Gastroesophageal sphincter (tissue), 4 donors: ENCODE measurements around the gene PCDHGA9. TPM values are rescaled to one million over a fixed set of nuclear protein-coding genes. Genes with fewer than 3 reads are reported as not detected.
"Not testable (repeated sequence)": the region's sequence is repeated elsewhere in the genome, so short reads cannot be mapped to it uniquely, and the experiment has no call there.

ENCODE experiments used
- ATAC-seq: fragments of 150-250 bp; one replicate; pipeline ENCODE4 v1.9.1; 2016; ENCODE audit warnings: mild to moderate bottlenecking, moderate library complexity
- H3K27ac ChIP-seq, 4 donors: fragments of 200-600 bp; sonication (generic) in 3 of 4; 1 replicate in 3 of 4; 2 replicates in 1 of 4; pipeline ENCODE4 v1.5.1; 2016 to 2019
- H3K27me3 ChIP-seq: fragments of 200-600 bp; sonication (generic); one replicate; pipeline ENCODE4 v1.5.1; 2019
- H3K36me3 ChIP-seq, 2 donors: fragments of 200-600 bp; sonication (generic); one replicate each; pipeline ENCODE4 v1.5.1; 2019; ENCODE audit warnings: control low read depth in 1 of 2
- H3K4me1 ChIP-seq, 3 donors: fragments of 200-600 bp; sonication (generic); 1 replicate in 2 of 3; 2 replicates in 1 of 3; pipeline ENCODE4 v1.5.1; 2016 to 2019; ENCODE audit warnings: control low read depth in 2 of 3
- H3K4me3 ChIP-seq, 2 donors: fragments of 200-600 bp; sonication (generic); one replicate each; pipeline ENCODE4 v1.5.1; 2019; ENCODE audit warnings: mild to moderate bottlenecking in 1 of 2, moderate library complexity in 1 of 2
- H3K9me3 ChIP-seq, 3 donors: fragments of 200-600 bp; sonication (generic); one replicate each; pipeline ENCODE4 v1.5.1; 2017 to 2019; ENCODE audit warnings: control low read depth in 2 of 3
- EP300 ChIP-seq: sonication (generic); formaldehyde crosslinking; IDR thresholded peaks from one replicate; pipeline ENCODE4 v1.6.1; 2017; ENCODE audit warnings: antibody characterized with exemption, mild to moderate bottlenecking
- POLR2A ChIP-seq, 2 donors: fragments of 450-650 bp; IDR thresholded peaks; one replicate each; pipeline ENCODE4 v1.6.1; 2017; ENCODE audit warnings: antibody characterized with exemption in 2 of 2, mild to moderate bottlenecking in 2 of 2, moderate library complexity in 1 of 2
- POLR2AphosphoS5 ChIP-seq: sonication (generic); formaldehyde crosslinking; IDR thresholded peaks from one replicate; pipeline ENCODE4 v1.6.1; 2017; ENCODE audit warnings: antibody characterized with exemption
- WGBS, 2 donors: methylation state at CpG; one replicate each; pipeline ENCODE4 v1.1.5; 2018; ENCODE audit warnings: low coverage in 1 of 2; 5-methylcytosine and 5-hydroxymethylcytosine counted together
- total RNA-seq, 4 donors: library from RNA; depleted of rRNA; stranded (reverse); fragments of >200 nt; gene quantifications; one replicate each; pipeline ENCODE4 v1.1.0, GENCODE V29; 2016
- TF ChIP-seq, protein P1 (sequence below), 4 experiments: fragments of 200-600 bp in 2 of 4; fragments of 450-650 bp in 2 of 4; sonication (generic) in 1 of 4; IDR thresholded peaks; one replicate each; pipeline ENCODE4 v1.5.1; 2017 to 2019; ENCODE audit warnings: antibody characterized with exemption in 4 of 4, mild to moderate bottlenecking in 2 of 4, moderate library complexity in 2 of 4

Gene PCDHGA9
- total RNA-seq, 4 donors from 2014 or later: 3.3 to 8.6 (median 5.9) TPM

DNA sequence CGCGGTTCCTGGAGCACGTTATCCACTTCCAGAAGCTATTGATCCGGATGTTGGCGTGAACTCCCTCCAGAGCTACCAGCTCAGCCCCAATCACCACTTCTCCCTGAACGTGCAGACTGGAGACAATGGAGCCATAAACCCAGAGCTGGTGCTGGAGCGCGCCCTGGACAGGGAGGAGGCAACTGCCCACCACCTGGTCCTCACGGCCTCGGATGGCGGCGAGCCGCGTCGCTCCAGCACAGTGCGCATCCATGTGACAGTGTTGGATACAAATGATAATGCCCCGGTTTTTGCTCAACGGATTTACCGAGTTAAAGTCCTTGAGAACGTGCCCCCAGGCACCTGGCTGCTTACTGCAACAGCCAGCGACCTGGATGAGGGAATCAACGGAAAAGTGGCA lies 809 bp downstream of the PCDHGA9 start:
- no peak for ATAC-seq
- no peak for TF ChIP-seq EP300
- no peak for TF ChIP-seq POLR2A (IDR thresholded peaks at IDR 0.05)
- no peak for TF ChIP-seq POLR2AphosphoS5
- TF ChIP-seq, protein P1, sequence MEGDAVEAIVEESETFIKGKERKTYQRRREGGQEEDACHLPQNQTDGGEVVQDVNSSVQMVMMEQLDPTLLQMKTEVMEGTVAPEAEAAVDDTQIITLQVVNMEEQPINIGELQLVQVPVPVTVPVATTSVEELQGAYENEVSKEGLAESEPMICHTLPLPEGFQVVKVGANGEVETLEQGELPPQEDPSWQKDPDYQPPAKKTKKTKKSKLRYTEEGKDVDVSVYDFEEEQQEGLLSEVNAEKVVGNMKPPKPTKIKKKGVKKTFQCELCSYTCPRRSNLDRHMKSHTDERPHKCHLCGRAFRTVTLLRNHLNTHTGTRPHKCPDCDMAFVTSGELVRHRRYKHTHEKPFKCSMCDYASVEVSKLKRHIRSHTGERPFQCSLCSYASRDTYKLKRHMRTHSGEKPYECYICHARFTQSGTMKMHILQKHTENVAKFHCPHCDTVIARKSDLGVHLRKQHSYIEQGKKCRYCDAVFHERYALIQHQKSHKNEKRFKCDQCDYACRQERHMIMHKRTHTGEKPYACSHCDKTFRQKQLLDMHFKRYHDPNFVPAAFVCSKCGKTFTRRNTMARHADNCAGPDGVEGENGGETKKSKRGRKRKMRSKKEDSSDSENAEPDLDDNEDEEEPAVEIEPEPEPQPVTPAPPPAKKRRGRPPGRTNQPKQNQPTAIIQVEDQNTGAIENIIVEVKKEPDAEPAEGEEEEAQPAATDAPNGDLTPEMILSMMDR (IDR thresholded peaks at IDR 0.05): no peak
- Histone ChIP-seq H3K27me3 (peaks cover 8% of the 10 kb centered on the region), H3K9me3 (peaks cover 3 to 98% (median 15%) of the 10 kb centered on the region in 3 donors), H3K4me3 (peak overlapping the region in 1 of 2 donors; percentile 34), H3K36me3 (peaks cover 0 to 22% of the 10 kb centered on the region in 2 donors), H3K27ac (no peak overlapping the region), H3K4me1 (peaks cover 0 to 4% (median 0%) of the 10 kb centered on the region in 3 donors)
- WGBS, 2 donors: 21 to 25% methylated on average over 5 to 22 of the region's 22 CpGs

DNA sequence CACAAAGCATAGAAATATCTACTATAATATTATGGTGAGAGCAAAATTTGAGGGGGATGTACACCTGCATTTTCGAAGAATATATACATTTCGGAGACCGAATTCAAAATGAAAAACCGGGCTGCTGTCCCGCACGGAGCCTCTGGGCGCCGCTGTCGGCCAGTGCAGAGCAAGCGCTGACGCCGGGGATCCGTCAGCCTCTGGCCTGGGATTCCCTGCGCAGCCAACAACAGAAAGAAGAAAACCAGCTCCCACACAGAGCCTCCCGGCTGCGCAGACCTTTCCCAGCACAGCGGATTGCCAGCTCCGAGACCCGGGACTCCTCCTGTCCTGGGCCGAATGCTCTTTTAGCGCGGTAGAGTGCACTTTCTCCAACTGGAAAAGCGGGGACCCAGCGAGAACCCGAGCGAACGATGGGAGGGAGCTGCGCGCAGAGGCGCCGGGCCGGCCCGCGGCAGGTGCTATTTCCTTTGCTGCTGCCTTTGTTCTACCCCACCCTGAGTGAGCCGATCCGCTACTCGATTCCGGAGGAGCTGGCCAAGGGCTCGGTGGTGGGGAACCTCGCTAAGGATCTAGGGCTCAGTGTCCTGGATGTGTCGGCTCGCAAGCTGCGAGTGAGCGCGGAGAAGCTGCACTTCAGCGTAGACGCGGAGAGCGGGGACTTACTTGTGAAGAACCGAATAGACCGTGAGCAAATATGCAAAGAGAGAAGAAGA lies 5.4 kb downstream of the PCDHGA9 start, which contains the start of gene PCDHGB6:
Gene PCDHGB6, plus strand, starts transcription at position 232 of the 716 bp plus-strand sequence. Its CDS starts 182 bp downstream, at position 414.
- ATAC-seq, H3K27me3 ChIP-seq, H3K4me1 ChIP-seq: not testable (repeated sequence)
- Histone ChIP-seq H3K36me3 (peaks cover 0 to 33% of the 10 kb centered on the region in 2 donors), H3K27ac (peak within 1 kb of the TSS in 2 of 4 donors; percentile 35 to 48), H3K4me3 (peak within 1 kb of the TSS; percentile 16 to 41), H3K9me3 (peaks cover 0 to 99% (median 21%) of the 10 kb centered on the region in 3 donors)
- WGBS, 2 donors: 10 to 20% methylated on average over 15 to 18 of the region's 51 CpGs
- TF ChIP-seq, protein P1 (IDR thresholded peaks at IDR 0.05): peak in 3 of 4 experiments; percentile 23 to 55 (median 33)

DNA sequence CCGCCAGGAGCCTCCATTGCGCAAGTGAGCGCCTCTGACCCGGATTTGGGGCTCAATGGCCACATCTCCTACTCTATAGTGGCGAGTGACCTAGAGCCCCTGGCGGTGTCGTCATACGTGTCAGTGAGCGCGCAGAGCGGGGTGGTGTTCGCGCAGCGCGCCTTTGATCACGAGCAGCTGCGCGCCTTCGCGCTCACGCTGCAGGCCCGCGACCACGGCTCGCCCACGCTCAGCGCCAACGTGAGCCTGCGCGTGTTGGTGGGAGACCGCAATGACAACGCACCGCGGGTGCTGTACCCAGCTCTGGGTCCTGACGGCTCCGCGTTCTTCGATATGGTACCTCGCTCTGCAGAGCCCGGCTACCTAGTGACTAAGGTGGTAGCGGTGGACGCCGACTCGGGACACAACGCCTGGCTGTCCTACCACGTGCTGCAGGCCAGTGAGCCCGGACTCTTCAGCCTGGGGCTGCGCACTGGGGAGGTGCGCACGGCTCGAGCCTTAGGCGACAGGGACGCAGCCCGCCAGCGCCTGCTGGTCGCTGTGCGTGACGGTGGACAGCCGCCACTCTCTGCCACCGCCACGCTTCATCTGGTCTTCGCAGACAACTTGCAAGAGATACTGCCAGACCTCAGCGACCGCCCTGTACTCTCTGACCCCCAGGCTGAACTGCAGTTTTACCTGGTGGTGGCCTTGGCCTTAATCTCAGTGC lies 7.2 kb downstream of the PCDHGA9 start:
- WGBS, 2 donors: 13 to 37% methylated on average over 2 to 3 of the region's 64 CpGs
- H3K4me3 ChIP-seq: peak overlapping the region in 1 of 2 donors; percentile 1
- H3K4me1 ChIP-seq: no peaks in the 10 kb centered on the region
- TF ChIP-seq POLR2AphosphoS5: no peak
- TF ChIP-seq POLR2A (IDR thresholded peaks at IDR 0.05): no peak
- TF ChIP-seq, protein P1 (IDR thresholded peaks at IDR 0.05): no peak
- no peak for TF ChIP-seq EP300
- H3K9me3 ChIP-seq: peaks cover 0 to 99% (median 19%) of the 10 kb centered on the region in 3 donors
- H3K27ac ChIP-seq: no peak overlapping the region
- ATAC-seq: no peak
- H3K36me3 ChIP-seq: peaks cover 0 to 36% of the 10 kb centered on the region in 2 donors
- H3K27me3 ChIP-seq: peaks cover 8% of the 10 kb centered on the region

DNA sequence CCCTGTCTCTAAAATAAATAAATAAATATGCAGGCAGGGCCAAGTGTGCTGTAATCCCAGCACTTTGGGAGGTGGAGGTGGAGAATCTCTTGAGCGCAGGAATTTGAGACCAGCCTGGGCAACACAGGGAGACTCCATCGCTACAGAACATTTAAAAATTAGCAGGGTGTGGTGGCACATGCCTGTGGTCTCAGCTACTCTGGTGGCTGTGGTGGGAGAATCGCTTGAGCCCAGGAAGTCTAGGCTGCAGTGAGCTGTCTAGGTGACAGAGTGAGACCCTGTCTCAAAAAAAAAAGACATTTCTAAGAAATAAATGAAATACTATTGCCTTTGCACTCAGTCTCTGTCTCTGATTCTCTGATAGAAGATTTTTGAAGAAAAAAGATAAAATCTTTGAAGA lies 9.0 kb downstream of the PCDHGA9 start:
- WGBS, 2 donors: 33 to 56% methylated on average over 2 to 3 of the region's 3 CpGs
- Histone ChIP-seq H3K27ac (no peak overlapping the region), H3K4me1 (no peaks in the 10 kb centered on the region), H3K36me3 (peaks cover 0 to 31% of the 10 kb centered on the region in 2 donors), H3K9me3 (peaks cover 0 to 97% (median 13%) of the 10 kb centered on the region in 3 donors), H3K27me3 (peaks cover 8% of the 10 kb centered on the region), H3K4me3 (no peak overlapping the region)
- TF ChIP-seq EP300: no peak
- TF ChIP-seq POLR2A (IDR thresholded peaks at IDR 0.05): no peak
- TF ChIP-seq, protein P1 (IDR thresholded peaks at IDR 0.05): no peak
- no peak for TF ChIP-seq POLR2AphosphoS5
- ATAC-seq: no peak
